ENCODE data around the gene EBF3.

GRCh38 chr10:129840196-129840590 lies 123.9 kb downstream of the EBF3 start:
- TF ChIP-seq POLR2A (IDR thresholded peaks at IDR 0.05) (no peak), CTCF (IDR thresholded peaks at IDR 0.05) (no peak)
